Kidney glomerular epithelial cell (primary cell): ENCODE measurements around the gene GJD2.

ENCODE experiments used
- DNase-seq: peaks from one replicate; lab custom pipeline; 2025; lab: John Stamatoyannopoulos, UW

GJD2 gene

DNA sequence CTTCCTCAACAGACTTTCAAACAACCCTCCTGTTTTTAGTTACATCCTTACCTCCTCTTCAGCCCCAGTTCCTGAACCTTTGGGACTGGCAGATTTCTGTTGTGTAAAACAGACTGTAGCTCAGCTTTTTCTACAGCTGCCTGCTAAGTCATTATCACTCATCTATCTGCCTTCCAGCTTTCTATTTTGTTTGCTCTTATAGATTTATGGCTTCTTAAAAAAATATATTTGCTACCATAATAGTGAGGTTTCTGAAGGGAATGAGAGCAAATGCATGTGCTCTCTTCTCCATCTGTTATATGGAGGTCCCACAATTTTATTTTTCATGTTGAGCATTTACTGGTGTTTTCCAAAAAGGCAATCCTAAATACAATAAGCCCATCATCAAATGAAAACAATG, 18.2 kb upstream of the GJD2 start:
- DNase-seq = no peak

DNA sequence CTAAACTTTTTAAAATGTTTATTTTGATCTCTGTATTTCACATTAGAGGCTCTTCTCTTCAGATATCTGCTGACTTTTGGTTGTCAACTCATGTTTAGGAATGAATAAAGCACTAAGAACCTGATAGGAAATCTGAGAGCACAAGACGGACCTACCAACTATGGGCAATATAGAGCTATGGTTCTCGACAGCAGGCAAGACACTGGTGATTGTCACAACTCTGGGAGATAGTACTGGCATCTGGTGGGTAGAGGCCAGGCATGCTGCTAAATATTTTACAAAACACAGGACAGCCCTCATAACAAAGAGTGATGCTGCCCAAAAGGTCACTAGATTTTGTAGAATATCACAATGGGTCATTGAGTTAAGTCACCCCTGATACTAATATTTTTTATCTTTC, 17.5 kb upstream of the GJD2 start:
- DNase-seq = no peak

DNA sequence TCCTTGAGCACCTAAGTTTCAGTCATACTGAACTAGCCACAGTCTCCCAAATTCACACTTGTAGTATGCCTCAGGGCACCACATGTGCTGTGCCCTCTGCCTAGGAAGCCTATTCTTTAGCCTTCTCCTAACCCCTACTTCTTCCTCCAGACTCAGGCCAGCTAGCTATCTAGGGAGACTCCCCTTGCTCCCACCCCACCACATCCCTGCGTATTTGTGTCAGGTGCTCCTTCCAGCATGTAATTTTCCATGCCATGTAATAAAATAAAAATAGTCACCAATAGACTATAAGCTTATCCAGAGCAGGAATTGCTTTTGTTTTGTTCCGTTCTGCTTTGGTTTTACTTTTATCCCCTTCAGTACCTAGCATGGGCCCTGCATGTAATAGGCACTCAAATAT, 14.9 kb upstream of the GJD2 start:
- no peak for DNase-seq

DNA sequence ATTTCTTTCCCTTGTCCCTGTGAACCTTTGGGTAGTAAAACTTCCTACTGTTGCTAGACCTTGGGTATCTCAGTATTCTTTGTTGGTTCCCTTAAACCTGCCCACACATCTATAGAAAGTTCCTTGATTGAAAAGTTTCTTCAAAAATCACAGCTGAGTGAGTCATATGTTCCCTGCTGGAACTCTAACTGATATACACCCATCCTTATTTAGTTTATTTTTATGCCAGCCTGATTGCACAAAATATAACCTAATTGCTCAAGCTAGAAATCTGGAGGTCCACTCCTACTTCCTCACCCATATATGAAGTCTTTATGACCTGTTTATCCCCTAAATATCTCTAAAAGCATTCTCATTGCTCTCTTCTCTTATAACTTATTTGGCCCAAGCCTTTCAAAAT, 13.7 kb upstream of the GJD2 start:
- no peak for DNase-seq

DNA sequence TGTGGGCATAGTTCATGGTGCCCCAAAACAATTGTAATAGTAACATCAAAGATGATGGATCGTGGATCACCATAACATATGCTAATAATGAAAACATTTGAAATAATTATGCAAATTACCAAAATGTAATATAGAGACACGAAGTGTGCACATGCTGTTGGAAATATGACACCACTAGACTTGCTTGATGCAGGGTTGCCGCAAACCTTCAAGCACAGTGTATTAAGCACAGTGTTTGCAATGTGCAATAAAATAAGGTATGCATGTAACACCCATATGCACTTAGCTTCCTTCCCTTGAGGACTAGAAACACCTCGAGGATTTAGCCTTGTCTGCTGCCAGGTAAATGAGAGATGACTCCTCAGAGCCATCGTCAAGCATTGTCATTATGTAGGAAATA, 10.9 kb upstream of the GJD2 start:
- no peak for DNase-seq

DNA sequence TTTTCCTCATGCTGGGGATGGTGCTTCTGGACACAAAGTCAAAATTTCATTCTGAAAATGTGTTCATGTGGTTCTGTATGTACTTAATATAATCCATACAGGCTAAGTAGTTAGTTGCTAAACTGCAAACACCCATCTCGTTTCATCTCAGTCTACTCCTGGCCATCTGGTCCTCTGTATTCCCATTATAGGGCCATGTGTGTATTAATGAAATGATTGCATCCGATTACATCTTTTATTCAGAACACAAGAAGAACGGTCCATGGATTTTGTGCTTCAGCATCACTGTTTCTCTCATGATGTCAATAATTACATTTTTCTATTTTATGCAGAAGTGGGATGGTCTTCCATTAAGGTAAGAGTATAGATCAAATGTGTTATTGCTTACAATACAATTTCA, 6.1 kb upstream of the GJD2 start:
- DNase-seq = no peak

DNA sequence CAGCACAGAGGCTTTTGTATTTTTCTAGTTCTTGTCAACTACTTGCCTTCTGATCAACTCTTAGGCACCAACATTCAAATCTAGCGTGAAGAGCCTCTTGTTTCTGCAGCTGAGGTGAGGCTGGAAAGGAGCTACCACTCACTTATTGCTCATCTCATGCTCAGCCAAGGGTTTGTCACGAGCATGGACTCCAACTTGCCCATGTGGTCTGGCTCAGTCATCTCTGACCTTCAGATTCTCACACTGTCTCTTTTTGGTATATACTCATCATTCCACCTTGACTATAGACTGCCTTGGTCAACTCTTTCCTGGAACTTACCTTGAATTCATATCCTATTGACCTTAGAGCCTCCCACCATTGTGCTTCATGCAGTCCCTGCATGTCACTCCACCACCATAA, 5.2 kb upstream of the GJD2 start:
- no peak for DNase-seq

DNA sequence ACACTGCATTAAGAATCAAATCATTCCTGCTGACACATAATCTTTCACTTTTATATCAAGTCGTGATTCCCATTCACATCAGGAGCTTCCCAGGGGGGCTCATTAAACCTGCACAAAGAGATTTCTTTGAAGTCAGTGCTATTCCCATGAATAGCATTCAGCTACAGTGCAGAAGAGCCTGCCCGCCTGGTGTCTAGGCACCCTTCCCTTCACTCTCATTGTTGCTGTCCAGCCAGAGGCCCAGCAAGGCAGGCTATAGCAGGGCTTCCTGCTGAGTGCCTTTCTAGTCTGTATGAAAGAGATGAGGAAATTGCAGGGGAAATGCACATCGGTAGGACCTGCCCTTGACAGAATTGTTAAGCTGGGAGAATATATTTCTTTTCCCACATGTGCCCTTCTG, 4.5 kb upstream of the GJD2 start:
- DNase-seq = no peak

DNA sequence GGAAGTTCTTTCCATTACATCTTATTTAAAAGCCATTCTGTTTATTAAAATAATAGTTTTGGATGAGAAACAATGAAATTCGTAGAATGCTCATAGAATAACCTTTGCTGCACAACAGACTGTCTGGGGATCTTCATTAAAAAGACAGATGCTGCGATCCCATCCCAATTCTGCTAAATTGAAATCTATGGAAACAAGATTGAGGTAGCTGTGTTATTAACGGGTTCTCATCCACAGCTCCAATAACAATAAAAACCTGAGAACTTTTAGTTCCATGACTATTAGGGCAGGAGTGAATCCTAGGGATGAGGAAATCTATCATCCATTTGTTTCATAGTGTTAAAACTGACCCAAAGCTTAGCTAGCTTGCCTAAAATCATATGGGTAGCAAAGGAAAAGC, 2.5 kb upstream of the GJD2 start:
- DNase-seq = no peak

DNA sequence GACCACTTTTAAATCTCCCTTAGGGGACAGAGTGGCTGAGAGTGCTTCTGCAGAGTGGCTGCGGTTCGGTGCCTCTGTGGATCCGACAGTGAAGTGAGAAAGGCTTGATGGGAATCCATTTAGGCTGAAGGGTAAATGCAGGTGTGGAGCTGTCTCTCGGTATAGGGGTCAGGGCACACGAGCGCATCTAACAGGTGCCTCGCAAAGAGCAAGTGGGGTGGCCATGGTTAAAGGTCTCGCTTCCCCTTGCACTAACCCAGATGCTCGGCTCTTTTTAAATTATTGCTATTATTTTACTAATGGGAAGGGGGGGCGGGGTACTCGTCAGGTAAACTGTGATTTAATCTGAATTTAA, 598 bp upstream of the GJD2 start:
- DNase-seq = no peak

DNA sequence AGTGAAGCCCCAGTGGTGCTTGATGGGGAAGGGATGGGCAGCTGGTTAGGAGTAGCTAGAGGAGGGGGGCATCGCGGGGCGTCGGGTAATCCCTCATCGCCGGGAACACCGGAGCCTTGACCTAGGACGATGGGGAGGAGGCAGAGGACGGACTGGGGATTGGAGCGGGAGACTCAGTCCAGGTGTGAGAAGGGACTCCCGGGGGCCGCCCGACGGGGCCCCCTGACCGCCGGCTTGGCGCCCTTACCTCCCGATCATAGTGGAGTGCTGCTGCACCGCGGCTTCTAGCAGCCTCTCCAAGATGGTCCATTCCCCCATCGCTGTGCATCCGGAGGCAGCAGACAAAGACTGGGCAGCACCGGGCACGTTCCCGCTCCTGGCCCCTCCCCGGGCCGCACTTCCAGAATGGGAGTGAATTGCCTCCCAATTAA, 612 bp downstream of the GJD2 start:
- DNase-seq = no peak

DNA sequence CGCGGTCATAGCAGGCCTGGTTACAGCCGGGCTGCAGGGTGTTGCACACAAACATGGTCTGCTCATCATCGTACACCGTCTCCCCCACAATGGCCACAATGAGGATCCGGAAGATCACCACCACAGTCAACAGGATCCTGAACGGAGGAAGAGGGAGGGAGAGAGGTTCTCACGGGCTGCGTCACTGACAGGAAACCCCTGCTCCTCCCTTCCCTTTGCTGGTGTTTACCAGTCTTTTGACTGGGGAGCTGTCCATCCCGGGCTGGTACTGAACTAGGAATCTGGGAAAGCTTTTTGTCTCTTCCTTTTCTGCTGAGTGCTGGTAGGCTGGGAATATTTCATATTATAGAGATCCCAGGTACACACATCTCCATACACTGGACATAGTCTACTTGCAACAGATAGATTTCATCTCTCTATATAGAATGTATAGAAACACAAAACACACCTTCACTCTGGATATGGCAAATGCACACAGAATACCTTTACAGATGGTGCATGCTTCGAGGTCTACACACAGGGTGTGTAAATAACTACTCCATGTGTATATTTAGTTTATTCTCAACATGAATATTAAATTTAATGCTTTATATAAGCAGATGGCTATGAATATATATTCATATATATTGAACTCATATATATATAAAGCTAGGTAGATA, 1.4 kb downstream of the GJD2 start:
- peak; percentile 29 for DNase-seq

DNA sequence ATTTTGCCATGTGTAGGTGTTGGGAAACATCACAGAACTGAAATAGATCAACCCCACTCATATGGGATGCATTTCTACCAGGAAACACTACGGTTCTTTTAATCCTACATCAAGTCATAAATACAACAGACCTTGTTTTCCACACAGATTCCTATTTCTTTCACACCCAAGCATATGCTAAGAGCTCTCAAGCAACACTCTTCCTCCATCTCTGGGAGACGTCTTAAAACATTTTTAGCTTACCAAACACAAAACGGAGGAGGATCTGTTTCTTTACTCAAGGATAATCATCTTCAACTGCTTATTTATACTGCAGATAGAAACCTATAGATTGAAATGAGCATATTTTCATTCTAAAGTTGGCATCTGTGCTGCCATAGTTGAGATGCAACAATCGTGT, 5.1 kb downstream of the GJD2 start:
- no peak for DNase-seq

DNA sequence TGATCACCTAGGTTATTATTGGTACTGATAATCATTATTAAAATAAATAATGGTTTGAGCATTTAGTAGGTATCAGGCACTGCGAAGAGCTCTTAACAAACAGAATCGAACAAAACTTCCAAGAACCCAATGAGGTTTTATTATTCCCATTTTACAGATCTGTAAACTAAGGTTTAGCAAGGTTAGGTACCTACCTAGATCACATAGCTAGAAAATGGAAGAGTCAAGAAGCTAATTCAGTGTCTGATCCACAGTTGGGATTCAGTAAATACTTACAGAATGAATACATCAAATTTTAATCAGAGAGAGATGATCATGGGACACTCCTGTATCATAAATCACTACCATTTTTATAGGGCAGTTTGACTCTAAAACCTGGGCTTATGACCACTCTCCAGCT, 15.5 kb downstream of the GJD2 start:
- DNase-seq = no peak

DNA sequence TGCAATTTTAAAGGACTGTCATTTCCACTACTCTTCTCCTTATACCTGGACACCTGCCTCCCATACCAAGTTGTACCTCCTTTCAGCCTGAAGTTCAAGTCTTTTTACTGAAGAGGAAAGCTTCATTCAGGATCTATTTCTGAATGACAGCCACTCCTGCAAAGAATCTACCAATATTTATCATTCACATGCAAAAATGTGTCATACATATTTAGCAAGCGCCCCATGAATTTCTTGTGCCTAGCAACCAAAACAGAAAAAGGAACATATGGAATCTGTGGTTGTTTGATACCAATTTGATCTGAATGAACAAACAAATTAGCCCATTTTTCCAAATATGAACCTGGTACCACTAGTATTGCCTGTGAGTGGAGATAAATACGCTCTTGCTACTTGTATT, 16.8 kb downstream of the GJD2 start:
- no peak for DNase-seq

DNA sequence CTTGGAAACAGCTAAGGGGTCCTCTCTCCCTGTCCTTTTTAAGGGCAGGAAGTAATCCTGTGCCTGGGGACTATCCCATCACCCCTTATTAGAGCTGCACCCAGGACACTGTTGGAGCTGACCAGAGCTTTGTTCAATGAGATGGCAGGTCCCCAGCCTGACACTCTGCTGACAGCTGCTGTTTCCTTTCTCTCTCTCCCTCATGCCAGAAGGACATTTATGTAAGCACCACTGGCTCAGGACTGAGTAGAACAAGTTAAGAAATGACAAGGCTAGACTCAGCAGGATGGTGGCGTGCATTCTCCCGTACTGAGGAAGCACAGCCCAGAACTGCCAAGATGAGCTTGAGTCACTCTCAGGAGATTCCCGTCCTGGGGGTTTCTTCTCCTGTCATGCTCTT, 17.3 kb downstream of the GJD2 start:
- DNase-seq = no peak

DNA sequence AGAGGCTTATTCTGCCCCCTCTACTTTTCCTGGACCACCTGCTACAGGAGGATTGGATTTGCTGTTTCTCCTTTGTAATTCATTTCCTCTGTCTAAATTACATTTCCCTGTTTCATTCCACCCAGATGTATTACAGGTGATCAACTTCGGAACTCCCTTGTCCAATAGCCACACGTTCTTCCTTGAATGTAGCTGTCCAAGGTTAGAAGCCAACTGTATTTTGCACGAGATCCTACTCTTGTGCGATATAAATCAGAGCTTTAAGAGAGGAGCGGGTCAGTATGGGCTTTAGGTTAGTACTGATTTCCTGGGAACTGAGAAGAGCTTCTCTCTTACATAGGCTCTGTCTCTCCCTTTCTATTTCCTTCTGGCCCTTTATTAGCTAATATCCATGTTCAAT, 20.5 kb downstream of the GJD2 start:
- DNase-seq = no peak

DNA sequence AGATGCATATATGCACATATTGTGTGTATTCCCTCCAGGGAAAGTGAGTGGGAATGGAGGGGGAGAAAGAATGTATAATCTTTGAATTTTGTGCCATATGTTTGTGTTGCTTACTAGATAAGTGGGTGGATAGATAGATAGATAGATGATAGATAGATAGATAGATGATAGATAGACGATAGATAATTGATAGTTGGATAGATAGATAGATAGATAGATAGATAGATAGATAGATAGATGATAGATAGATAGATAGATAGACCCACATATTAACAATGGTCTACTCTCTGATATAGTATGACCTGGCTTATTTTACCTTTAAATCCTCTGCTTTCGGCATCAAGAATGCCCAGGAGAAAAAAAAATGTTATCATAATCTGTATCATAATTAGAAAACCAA, 21.2 kb downstream of the GJD2 start:
- DNase-seq = no peak

DNA sequence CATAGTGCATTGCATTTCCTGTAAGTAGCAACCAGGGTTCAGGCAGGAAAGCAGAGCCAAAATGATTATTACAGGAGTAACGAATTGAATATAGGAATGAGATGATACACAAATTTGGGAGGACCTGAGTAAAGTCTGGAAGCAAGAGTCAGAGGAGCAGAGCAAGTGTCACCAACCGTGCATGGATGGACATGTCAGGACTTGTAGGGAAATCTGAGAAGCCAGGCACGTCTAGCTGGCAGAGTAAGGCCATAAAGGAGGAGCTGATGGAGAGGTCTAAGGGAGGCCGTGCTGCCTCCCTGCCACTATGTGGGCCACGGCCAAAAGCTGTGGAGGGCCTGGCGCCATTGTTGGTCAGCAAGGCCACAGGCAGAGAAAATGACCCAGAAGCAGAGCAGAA, 22.4 kb downstream of the GJD2 start:
- no peak for DNase-seq

DNA sequence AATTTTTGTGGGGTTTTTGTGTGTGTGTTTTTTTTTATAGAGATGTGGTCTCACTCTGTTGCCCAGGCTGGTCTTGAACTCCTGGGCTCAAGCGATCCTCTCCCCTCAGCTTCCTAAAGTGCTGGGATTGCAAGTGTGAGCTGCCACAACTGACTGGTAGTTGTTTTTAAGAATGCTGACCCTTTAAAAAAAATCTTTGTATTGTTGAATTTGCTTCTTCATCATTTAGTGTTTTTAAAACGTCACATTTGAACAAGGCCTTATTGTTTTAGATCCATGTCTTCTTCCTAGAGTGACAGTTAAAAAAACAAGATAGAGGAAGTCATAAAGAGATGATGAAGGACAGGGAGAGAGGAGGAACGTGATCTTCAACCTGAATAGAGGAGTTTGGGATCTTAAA, 24.1 kb downstream of the GJD2 start:
- DNase-seq = no peak

DNA sequence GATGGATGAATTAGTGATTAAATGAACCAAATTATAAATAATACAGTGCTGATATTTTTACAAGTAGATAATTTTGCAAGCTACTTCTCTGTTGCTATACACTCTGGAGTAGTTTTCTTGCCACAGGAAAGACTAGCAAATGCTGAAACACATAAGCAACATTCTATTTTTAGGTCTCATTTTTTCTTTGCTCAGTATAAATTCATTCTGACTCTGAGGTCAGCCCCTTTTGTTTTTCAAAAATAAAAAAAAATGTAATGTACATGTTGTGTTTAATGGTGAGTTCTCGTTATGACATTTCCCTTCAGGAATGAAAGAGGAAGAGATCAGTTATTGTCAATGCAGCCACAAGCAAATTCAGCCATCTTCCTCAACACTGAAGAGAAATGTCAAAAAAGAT, 24.9 kb downstream of the GJD2 start:
- DNase-seq = no peak

DNA sequence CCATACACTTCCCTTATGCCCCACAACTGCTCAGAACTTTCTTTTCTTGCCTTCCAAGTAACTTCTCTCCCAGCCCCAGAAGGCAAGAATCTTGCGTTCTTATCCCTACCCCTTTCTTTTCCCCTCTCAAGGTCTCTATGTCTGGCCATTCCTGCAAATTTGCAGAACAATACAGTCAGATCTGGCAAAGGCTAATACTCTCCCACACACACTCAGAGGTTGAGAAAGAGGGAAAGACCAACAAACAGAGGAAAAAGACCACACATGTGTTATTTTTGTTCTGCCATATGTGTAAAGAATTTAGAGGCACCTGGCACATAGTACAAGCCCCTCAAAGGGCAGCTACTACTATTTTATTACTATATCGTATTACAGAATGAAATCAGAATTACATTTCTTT, 25.7 kb downstream of the GJD2 start:
- no peak for DNase-seq

DNA sequence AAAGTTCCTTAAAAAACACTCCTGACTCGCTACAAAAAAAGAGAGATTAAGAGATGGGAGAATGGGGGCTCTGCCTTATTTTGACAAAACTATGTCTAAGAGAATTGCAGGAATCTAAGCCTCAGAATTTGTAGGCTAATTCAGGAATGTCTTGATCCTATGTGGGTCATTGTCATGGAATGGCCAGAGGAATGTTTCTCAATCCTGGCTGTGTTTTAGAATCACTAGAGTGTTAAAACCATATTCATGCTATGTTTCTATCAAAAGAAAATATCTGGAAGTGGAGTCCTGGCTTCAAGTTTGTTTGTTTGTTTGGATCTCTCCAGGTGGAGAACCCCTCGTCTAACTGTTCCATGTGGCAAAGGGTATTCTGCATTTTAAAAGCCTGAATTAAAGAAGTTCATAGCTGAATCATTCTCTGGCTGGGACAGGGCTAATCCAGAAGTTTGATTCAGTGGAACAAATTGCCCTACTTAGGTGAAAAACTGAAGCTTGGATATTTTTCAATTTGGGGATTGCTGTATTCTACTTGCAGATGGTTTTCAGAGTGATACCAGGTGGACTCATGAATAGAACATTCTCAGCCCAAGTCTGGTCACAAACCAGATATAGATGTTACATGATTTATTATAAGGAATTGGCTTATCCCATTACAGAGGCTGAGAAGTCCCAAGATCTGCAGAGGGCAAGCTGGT, 28.2 kb downstream of the GJD2 start:
- DNase-seq = peak; percentile 19

DNA sequence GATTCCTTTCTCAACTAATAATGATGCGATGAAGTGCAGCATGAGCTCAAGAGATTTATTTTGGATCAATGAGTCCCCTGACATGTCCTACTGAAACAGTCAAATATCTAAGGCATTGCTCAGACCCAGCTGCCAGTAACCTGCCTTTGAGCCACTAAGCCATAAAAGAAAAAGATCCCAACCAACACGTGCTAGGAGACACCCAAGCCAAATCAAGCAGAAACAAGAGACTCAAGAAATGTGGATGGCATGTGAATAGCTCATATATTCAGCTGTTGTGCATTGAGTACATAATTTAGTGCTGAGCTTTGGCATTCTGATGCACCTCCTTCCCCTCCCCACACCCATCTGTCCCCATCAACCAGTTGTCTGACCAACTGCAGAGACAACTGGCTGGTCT, 29.2 kb downstream of the GJD2 start:
- DNase-seq = peak; percentile 2
